ENCODE data around the gene NUMA1. TPM values are rescaled to one million over a fixed set of nuclear protein-coding genes. Genes with fewer than 3 reads are reported as not detected.

The NUMA1 gene
- total RNA-seq, 1 experiment from 2014 or later = 145 TPM

GRCh38 chr11:71977090-71977489 is 103.3 kb downstream of the NUMA1 start:
- Histone ChIP-seq H3K4me3 (ENCODE audit: low read depth in 2 of 2, low read length in 2 of 2) (no peak overlapping the region), H3K4me1 (ENCODE audit: control insufficient read depth, insufficient read depth, low read length) (no peaks in the 10 kb centered on the region), H3K27me3 (ENCODE audit: control insufficient read depth, insufficient read depth, low read length) (no peaks in the 10 kb centered on the region), H3K36me3 (ENCODE audit: control insufficient read depth, insufficient read depth, low read length) (0 out of 2 replicates have a peak, but pooled peaks cover 4% of the 10 kb centered on the region), H3K27ac (ENCODE audit: low read length) (no peak overlapping the region), H3K9me3 (ENCODE audit: control insufficient read depth, insufficient read depth, low read depth, low read length) (no peaks in the 10 kb centered on the region)
- ATAC-seq (no peak), DNase-seq (ENCODE audit: low read depth, low spot score) (no peak)
- ChIA-PET CTCF (interaction anchor here (0.6 to 1.3 kb wide), 5 partner anchors 9 to 454 kb away, joined by 3 to 5 read pairs (median 4); no protein-coding TSS in a partner anchor), POLR2A (no interaction called here)
- intact Hi-C loops (cut with micrococcal nuclease; ENCODE audit: unreplicated experiment) (no loop called here), in situ Hi-C loops (cut with HindIII; ENCODE audit: low pct_unique_long_range_greater_than_20kb, low sequenced_read_pairs) (no loop called here)
- no peak for TF ChIP-seq REST (IDR thresholded peaks at IDR 0.05; ENCODE audit: insufficient read depth in 1 of 2, low read depth in 2 of 2, low read length in 1 of 2)
- BruUV-seq (replicated peaks) = no TSS peak

GRCh38 chr11:71976551-71976950 is 103.8 kb downstream of the NUMA1 start:
- intact Hi-C loops (cut with micrococcal nuclease; ENCODE audit: unreplicated experiment) = no loop called here

More at GRCh38 chr11:71976551-71976950, 103.8 kb downstream of the NUMA1 start:
- DNase-seq (ENCODE audit: low read depth, low spot score) (no peak), ATAC-seq (no peak)
- no peaks in the 10 kb centered on the region for H3K4me1 ChIP-seq (ENCODE audit: control insufficient read depth, insufficient read depth, low read length)
- 0 out of 2 replicates have a peak, but pooled peaks cover 4% of the 10 kb centered on the region for H3K36me3 ChIP-seq (ENCODE audit: control insufficient read depth, insufficient read depth, low read length)
- TF ChIP-seq SIN3A (IDR thresholded peaks at IDR 0.05; ENCODE audit: borderline replicate concordance, insufficient read depth, low read depth, low read length) = no peak
- no peak for TF ChIP-seq REST (IDR thresholded peaks at IDR 0.05; ENCODE audit: insufficient read depth in 1 of 2, low read depth in 2 of 2, low read length in 1 of 2)
- TF ChIP-seq TCF7L2 (IDR thresholded peaks at IDR 0.05; ENCODE audit: low read depth, low read length) = no peak
- no peak for TF ChIP-seq CTCF (IDR thresholded peaks at IDR 0.05)
- TF ChIP-seq POLR2AphosphoS5 (IDR thresholded peaks at IDR 0.05; ENCODE audit: low read depth, low read length) = no peak
- in situ Hi-C loops (cut with HindIII; ENCODE audit: low pct_unique_long_range_greater_than_20kb, low sequenced_read_pairs) = no loop called here
- no peak overlapping the region for H3K4me3 ChIP-seq (ENCODE audit: low read depth in 2 of 2, low read length in 2 of 2)
- no peaks in the 10 kb centered on the region for H3K27me3 ChIP-seq (ENCODE audit: control insufficient read depth, insufficient read depth, low read length)
- CTCF ChIA-PET = interaction anchor here (1.2 kb wide), 2 partner anchors 9 to 39 kb away, joined by 4 to 5 read pairs; no protein-coding TSS in a partner anchor
- no peaks in the 10 kb centered on the region for H3K9me3 ChIP-seq (ENCODE audit: control insufficient read depth, insufficient read depth, low read depth, low read length)
- POLR2A ChIA-PET = no interaction called here
- no TSS peak for BruUV-seq (replicated peaks)
- H3K27ac ChIP-seq (ENCODE audit: low read length) = no peak overlapping the region
